Stimulated activated CD4-positive, alpha-beta T cell treated with anti-CD3 and anti-CD28 coated beads, Interleukin-12 subunit alpha, Interleukin-12 subunit beta, amount 100 ng/mL, for 24 hours (primary cell): ENCODE results near the gene HSF4.
"Not testable (repeated sequence)": the region's sequence is repeated elsewhere in the genome, so short reads cannot be mapped to it uniquely, and the experiment has no call there.

ENCODE experiments used
- DNase-seq, 2 experiments: peaks; one replicate each; pipeline ENCODE4 v3.0.0-alpha.2; 2020; ENCODE audit warnings: low read depth in 2 of 2

The HSF4 gene, protein sequence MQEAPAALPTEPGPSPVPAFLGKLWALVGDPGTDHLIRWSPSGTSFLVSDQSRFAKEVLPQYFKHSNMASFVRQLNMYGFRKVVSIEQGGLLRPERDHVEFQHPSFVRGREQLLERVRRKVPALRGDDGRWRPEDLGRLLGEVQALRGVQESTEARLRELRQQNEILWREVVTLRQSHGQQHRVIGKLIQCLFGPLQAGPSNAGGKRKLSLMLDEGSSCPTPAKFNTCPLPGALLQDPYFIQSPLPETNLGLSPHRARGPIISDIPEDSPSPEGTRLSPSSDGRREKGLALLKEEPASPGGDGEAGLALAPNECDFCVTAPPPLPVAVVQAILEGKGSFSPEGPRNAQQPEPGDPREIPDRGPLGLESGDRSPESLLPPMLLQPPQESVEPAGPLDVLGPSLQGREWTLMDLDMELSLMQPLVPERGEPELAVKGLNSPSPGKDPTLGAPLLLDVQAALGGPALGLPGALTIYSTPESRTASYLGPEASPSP

DNA sequence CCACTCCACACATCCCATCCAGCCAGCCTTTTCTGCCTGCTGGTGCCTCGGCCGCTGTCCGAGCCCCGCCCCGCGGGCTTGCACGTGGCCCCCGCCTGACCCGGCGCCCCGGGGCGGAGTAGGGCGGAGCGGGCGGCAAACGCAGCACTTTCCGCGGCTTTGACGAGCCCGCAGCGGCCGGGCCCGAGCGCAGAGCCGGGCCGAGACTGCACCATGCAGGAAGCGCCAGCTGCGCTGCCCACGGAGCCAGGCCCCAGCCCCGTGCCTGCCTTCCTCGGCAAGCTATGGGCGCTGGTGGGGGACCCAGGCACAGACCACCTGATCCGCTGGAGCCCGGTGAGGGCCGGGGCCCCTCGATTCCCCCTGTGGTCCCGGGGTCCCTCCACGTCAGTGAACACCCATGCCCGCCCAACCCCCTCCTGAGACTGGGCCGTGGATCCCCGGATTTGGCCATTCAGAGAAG, at the start of gene HSF4:
TSS of gene HSF4 (plus strand) at position 147 of the 463 bp plus-strand sequence. CDS start at position 214, 67 bp downstream.
- no peak for DNase-seq

DNA sequence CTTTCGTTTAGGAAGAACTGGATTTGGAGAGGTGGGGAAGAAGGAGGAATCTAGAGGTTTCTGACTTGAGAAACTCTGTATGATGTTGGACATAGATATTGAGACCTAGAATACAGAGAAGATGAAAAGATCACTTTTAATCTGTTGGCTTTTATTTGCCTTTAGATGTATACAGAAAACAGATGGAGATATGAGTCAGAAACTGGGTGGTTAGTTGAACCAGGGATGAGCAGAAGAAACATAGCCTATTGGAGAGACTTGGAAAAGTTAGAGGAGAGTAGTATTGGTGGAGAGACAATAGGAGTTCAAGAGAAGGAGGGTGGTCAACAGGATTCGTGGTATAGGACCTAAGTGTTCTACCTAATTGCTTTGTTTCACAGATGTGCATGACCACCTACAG, 49.8 kb upstream of the HSF4 start:
- no peak for DNase-seq

DNA sequence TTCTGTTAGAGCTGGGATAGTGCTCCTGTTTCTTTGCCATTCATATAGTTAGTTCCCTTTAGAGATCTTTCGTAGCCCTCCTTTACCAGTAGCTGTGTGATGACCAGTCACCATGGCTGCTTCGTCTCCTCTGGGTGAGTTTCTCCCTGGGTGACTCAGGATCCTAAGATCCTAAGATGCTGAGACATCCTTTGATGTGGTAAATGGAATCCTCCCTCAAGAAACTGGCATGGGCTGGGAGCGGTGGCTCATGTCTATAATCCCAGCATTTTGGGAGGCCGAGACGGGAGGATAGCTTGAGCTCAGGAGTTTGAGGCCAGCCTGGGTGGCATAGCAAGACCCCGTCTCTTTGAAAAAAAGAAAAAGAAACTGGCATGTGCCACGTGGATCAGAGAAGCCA, 48.9 kb upstream of the HSF4 start:
- no peak for DNase-seq

DNA sequence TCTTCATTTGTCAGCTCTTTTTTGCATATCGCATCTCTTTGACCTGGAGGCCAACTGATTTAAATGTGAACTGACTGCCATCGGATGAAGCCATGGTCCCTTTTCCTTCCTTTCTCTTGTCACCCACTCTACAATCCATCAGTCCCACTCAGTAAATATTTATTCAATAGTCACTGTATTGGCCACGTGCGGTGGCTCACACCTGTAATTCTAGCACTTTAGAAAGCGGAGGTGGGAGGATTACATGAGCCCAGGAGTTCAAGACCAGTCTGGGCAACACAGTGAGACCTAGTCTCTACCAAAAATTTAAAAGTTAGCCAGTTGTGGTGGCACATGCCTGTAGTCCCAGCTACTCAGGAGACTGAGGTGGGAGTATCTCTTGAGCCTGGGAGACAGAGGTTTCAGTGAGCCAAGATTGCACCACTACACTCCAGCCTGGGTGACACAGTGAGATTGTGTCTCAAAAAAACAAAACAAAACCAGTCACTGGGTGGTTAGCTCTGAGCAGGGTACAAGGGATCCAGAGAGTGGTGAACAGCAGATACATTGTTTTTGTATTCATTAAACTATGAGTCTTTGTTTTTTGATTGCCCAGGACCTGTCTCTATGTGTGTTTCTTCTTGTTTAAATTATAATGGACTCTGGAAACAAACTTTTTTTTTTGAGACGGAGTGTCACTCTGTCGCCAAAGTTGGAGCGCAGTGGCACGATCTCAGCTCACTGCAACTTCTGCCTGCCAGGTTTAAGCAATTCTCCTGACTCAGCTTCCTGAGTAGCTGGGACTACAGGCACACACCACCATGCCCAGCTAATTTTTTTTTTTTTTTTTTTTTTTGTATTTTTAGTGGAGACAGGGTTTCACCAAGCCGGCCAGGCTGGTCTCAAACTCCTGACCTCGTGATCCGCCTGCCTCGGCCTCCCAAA, 47.9 kb upstream of the HSF4 start:
- no peak for DNase-seq

DNA sequence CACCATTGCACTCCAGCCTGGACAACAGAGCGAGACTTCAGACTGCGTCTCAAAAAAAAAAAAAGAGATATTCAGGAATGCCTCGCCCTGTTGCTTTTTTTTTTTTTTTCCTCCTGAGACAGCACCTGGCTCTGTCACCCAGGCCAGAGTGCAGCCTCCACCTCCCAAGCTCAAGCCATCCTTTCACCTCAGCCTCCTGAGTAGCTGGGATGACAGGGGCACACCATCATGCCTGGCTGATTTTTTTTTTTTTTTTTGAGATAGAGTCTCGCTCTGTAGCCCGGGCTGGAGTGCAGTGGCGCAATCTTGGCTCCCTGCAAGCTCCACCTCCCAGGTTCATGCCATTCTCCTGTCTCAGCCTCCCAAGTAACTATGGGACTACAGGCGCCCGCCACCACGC, 46.8 kb upstream of the HSF4 start:
- DNase-seq = no peak

DNA sequence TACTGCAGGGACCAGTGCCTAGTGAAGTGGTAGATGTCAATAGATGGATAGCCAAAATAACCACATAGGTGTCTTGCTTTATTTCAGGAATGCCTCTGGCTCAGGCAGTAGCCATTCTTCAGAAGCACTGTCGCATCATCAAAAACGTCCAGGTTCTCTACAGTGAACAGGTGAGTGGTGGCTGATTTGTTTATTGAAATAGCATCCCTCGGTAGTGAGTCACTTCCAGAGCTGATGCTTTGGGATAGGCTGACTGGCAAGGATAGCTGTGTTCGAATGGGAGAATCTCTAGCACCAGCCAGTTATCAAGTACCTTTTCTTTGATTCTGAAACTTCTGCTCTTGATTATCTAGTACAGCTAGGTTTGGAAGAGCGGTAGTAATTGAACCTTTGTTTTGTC, 44.5 kb upstream of the HSF4 start:
- DNase-seq = no peak

DNA sequence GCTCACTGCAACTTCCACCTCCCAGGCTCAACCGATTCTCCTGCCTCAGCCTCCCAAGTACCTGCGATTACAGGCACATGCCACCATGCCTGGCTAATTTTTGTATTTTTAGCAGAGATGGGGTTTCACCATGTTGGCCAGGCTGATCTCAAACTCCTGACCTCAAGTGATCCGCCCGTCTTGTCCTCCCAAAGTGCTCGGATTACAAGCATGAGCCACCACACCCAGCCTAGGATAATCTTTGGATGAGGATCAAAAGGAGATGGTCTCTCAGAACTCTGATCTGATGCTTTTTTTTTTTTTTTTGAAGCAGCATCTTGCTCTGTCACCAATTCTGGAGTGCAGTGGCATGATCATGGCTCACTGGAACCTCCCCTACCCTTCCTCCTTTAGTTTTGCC, 41.7 kb upstream of the HSF4 start:
- not testable (repeated sequence) for DNase-seq

DNA sequence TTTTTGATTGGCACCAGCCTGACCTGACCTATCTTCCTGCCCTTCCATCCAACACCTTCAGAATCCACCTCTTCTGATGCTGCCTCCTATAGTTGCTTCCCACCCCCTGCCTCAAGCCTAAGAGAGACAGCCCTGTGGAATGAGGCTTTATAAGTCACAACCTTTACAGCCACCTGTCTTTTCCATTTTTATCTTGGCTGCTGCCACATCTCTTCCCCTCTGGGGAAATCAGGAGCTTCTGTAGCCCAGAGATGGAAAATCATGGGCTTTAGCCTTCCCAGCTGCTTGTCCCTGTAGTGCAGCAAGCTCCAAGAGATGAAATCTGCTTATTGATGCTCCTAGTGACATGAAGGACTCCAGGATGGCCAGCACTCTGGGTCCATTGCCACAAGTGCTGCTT, 36.1 kb upstream of the HSF4 start:
- no peak for DNase-seq

DNA sequence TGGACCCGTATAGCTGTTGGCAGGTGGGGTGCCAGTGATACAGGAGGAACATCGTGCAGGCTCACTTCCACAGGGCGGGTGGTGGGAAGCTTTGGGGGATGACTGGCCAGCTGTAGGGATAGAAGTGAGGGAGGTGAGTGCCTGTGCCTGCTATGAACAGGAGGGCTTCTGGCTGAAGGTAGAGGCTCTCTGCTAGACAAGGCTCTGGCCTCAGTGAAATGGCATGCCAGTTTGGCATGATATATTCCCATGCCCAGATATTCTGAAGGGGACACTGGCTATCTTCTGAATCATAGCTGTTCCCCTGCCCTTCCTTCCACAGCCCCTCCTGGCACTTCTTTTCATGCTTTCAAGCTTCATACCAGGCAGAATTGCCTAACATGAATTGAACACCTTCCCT, 35.7 kb upstream of the HSF4 start:
- DNase-seq = no peak

DNA sequence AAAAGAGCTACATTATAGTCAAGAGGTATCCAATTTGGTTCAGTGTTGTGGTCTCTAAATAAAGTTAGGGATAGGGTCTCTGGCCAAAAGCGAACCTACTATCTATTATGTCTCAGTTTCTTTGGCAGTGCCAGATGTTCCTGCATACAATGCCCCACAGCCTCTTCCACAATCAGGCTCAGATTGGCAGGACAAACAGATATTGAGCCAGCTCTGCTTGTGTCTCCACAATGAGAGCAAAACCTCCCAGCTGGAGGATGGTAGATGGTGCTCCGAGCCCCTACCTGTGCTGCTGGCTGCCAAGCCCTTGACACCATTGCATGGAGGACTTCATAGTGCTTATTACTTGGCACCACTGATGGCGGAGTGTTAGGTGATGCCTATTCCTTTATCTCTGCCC, 35.1 kb upstream of the HSF4 start:
- no peak for DNase-seq

DNA sequence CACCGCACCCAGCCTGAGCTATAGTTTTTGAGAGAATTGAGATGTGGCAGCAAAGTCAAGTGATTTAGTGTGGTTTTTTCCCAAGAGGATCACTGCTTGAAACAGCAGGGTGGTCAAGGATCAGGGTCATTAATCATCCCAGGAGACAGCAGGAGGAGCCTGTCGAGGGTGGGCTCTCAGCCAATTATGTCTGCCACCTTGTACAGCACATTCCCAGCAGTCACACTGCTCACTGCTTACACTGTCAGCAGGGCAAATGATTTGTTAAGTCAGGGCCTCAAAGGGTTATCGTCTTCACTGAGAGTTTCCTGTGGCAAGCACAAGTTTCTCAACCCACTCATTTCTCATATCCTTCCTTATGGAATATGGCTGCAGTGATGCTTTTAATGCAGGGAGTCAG, 26.9 kb upstream of the HSF4 start:
- no peak for DNase-seq

DNA sequence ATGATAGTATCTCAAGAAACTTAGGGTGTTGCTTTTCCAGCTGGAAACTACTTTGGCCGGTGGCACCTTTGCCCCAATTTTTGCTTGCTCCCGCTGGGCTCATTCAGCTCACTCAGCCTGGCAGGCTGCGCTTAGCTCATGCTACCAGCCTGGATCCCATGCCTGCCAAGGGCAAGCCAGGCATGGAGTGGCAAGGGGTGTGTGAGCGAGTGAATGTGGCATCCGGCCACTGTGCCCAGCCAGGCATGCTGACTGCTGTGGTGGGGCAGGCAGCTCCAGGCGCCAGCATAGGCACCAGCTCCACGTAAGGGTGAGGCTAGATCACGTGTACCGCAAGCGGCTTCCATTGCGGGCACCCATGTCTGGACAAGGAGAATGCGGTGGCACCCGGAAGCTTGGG, 23.2 kb upstream of the HSF4 start:
- no peak for DNase-seq

DNA sequence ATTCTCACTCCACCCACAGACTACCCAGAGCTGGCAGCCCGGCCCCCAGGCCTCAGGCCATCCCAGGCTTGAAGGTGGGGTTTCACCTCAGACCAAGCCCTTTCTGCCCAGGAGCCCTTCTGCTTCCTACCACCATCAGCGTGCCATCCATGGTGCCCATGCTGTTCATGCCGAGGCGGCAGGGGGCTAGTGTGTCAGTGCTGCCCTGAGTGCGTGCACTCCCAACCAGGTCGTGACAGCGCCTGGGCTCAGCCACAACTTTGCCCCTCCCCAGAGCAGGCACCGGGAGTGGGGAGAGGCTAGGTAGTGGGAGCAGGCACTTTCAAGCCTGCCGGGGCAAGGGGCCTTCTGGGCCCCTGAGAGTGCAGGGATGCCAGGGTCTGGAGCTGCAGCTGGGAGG, 22.2 kb upstream of the HSF4 start:
- DNase-seq = no peak

DNA sequence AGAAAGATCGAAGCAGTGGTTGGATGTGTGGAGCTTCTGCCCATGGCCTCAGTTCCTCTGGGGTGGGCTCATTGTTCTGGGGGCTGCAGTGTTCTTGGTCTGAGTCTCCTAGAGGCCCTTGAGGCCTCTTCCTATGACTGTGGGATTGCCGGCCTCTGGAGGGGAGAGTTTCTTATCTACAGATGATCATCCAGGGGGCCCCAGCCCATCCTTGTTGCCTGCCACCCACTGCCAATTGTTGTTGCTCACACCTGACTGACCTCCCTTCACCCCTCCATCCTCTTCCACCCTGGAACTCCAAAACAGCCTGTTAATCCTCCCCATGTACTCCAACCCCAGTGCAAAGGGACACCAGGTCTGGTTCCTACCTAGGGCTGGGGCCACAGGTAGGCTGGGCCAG, 19.6 kb upstream of the HSF4 start:
- DNase-seq = no peak

DNA sequence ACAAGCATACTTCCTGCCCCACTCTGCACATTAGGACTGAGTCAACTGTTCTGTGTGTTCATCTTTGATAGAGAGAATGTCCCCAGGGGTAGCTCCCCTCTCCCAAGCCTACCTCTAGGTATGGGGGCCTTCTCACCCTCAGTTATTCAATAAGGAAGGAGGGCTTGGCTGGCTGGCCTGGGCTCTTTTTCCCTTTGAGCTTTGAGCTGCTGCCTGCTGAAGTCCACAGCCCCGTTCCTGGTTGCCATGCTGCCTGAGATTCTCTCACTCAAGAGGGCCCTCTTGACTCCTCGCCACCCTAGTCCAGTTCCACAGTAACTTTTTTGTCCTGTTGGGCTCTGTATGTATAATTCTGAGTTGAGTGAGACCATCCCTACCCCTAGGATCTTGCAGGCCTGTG, 18.8 kb upstream of the HSF4 start:
- no peak for DNase-seq

DNA sequence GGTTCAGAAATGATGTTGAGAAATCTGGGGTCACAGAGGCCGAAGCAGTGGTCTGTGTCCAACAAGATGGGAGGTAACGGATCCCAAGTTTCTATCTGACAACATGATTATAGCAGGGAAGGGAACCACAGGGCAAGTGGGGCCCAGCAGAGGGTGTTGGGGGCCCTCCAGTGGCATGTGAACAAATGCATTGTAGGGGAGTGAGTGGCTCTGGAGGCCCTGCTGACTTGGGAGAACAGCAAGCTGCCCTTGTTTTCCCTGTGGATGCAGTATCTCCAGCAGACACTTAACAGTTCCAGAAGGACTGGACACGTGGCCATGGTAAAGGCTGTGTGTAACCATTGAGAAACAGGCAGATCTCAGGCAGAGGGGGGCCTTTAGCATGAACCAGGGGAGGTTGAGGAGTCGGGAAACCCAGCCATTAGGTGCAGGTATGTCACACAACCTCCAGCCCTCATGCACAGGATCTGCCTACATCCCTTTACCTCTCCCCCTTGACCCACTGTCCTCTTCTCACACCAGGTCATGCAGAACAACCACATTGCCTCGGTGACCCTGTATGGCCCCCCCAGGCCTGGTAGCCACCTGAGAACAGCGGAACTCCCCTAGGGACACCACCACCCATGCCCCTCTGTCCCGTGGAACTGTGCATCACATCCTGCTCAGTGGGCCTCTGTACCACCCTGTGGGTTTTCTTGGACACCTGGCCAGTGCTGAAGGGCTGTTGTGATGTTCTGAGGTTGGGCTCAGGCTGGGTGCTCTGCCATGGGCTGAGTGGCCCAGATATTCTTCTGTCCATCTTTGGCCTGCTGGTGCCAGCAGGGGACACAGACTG, 17.8 kb upstream of the HSF4 start:
- DNase-seq = no peak

DNA sequence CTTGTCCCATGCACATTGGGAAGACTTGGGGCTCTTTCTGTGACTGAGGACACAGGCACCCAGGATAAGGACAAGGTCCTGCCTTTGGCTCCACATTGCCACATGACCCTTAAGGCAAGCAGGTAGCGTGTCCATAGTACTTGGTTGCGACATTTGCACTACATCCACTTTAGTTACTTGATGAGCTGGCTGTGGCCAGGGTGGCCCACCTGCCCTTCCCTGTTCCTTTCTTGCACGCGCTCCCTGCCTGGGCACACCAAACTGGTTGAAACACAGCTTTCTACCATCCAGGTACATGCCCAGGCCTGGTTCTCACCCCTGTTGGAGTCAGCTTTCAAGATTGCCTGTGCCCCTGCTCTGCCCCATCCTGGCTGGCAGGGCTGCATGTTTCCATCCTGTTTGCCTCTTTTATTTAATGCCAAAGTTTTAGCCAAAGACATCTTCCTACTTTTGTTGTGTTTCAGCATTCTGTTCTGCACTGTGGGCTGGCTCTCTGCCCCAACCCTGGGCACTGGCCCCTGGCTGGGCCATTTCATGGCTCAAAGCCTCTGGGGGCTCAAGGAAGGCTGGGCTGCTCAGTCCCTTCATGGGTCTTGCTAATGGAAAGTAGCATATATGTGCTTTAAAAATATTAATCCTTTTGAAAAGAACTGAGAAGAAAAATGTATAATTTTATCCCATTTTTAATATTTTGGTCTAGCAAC, 17.0 kb upstream of the HSF4 start:
- no peak for DNase-seq

DNA sequence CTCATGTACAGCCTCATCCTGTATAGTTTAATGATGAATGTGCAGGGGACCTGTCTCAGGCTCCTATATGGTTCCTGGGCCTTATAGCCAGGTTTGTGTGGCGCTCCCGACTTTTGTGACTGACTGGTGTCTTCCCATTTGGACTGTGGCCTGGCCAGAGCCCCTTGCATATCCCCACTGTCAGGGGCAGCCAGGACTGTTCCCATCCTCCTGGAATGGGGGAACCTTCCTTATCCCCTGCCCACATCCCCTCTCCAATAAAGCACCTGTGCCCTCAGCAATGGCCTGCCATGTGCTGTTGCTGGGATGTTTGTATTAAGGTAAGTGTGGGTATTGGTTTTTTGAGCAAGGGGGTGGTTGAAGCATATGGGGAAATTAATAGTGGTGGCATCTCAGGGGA, 16.3 kb upstream of the HSF4 start:
- DNase-seq = no peak

DNA sequence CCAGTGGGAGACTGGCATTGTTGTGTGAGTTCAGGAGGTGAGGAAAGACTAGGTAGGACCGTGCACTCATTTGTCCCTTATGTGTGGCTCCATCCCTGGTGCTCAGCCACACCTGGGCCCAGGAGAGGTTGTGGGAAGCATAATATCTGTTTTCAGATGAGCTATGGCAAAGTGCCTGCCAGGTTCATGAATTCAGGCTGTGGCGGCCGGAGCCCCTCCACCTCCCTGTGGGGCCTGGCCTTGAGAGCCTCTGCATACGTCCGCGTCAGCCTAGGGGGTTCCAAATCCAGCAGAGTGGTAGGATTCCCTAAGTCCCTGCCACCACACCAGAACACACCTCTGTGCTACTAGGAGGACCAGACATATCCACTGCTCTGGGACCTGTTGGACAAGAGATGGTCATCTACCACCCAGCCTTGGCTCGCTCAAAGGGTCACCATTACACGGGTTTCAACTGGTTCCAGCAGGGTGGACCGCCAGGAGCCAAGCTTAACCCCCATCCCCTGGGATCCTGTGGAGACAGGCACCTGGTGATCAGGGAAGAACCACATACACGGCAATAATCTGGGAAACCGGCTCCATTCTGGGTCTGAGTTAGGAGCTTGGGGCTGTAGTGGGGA, 15.8 kb upstream of the HSF4 start:
- no peak for DNase-seq

DNA sequence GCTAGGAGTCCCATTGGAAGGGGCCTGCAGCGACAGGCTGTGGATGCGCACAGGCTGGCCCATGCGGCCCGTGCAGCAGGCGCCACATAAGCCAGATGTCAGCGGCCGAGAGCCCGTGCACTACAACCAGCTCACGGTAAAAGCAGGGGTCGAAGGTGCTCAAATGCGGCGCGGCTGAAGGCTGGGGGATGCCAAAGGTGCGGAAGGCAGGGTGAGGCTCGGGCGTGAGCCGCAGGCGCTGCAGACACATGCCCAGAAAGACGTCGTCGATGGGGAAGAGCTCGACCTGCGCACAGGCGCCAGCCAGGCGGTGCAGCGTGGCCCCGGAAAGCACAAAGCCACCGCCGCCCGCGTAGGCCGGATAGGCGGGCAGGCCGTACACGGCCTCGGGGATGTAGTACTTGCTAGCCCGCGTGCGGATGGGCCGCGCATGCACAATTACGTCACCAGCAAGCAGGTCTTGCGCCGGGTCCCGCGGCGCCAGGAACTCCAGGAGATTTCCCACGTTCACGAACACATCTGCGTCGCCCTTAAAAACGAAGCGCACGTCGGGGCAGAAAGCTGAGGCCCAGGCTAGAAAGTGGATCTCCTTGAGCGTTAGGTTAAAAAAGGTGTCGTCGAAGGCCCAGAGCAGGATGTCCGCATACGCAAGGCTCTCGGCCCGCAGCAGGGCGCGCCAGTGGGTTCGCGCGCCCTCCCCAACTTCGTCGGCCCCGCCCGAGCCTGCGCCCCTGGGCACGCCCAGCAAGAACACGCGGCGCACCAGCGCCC, 15.1 kb upstream of the HSF4 start:
- DNase-seq = no peak
